ENCODE results near the gene ITIH2. TPM values are rescaled to one million over a fixed set of nuclear protein-coding genes. Genes with fewer than 3 reads are reported as not detected.

Gene ITIH2
- total and polyA plus RNA-seq, 3 experiments from 2014 or later = not detected

- H3K36me3 ChIP-seq (ENCODE audit: insufficient read depth, low read length) = no peaks in the 10 kb centered on the region
- no peaks in the 10 kb centered on the region for H3K9me3 ChIP-seq (ENCODE audit: low read length)
- H3K4me3 Mint-ChIP-seq = no peak overlapping the region
- no peak overlapping the region for H3K27ac Mint-ChIP-seq
- H3K27me3 ChIP-seq (ENCODE audit: insufficient read depth, low read length, poor library complexity, severe bottlenecking) = no peaks in the 10 kb centered on the region
- peak overlapping the region; percentile 77 for H3K27ac ChIP-seq (ENCODE audit: low read depth, low read length)
- CTCF ChIA-PET = interaction anchor here (1.1 to 1.9 kb wide), 3 partner anchors 9 to 262 kb away, joined by 3 to 12 read pairs (median 4); partner anchors contain the start of gene TAF3
- peaks cover 43% of the 10 kb centered on the region for H3K4me1 ChIP-seq (ENCODE audit: insufficient read depth, low read length)
- H3K4me3 ChIP-seq (ENCODE audit: low read length) = peak overlapping the region; percentile 86
- POLR2A ChIA-PET = interaction anchor here (0.5 to 2.2 kb wide), 3 partner anchors 10 to 1898 kb away, joined by 3 to 39 read pairs (median 4); partner anchors contain the start of genes ANKRD16, FBH1 and TAF3
- no peaks in the 10 kb centered on the region for H3K9me3 Mint-ChIP-seq
- no peaks in the 10 kb centered on the region for H3K27me3 Mint-ChIP-seq
- H3K36me3 Mint-ChIP-seq = peaks cover 0 to 33% (median 8%) of the 10 kb centered on the region in 3 donors
- H3K4me1 Mint-ChIP-seq = peaks cover 61 to 68% (median 66%) of the 10 kb centered on the region in 3 donors
- DNase-seq = no peak
These were observed 84.2 kb downstream of the ITIH2 start for GRCh38 chr10:7787150-7787856.

GRCh38 chr10:7787857-7788638 lies 84.9 kb downstream of the ITIH2 start, which contains the start of the genes ATP5F1C and KIN:
Gene ATP5F1C (plus strand): TSS chr10:7788177. CDS start chr10:7788208, 31 bp downstream.
Gene KIN (minus strand): TSS chr10:7787993. CDS start chr10:7787933, 60 bp downstream.
- Mint-ChIP-seq H3K9me3 (no peaks in the 10 kb centered on the region), H3K27me3 (no peaks in the 10 kb centered on the region), H3K27ac (peak within 1 kb of the TSS in 1 of 8 donors; percentile 84), H3K4me1 (peaks cover 66 to 70% (median 70%) of the 10 kb centered on the region in 3 donors), H3K4me3 (no peak within 1 kb of the TSS), H3K36me3 (peaks cover 0 to 38% (median 8%) of the 10 kb centered on the region in 3 donors)
- peak; percentile 97 to 98 (median 97) for DNase-seq
- Histone ChIP-seq H3K36me3 (ENCODE audit: insufficient read depth, low read length) (no peaks in the 10 kb centered on the region), H3K4me1 (ENCODE audit: insufficient read depth, low read length) (peaks cover 47% of the 10 kb centered on the region), H3K4me3 (ENCODE audit: low read length) (peak within 1 kb of the TSS; percentile 86), H3K27ac (ENCODE audit: low read depth, low read length) (peak within 1 kb of the TSS; percentile 77), H3K27me3 (ENCODE audit: insufficient read depth, low read length, poor library complexity, severe bottlenecking) (no peaks in the 10 kb centered on the region), H3K9me3 (ENCODE audit: low read length) (no peaks in the 10 kb centered on the region)
- CTCF ChIA-PET = interaction anchor here (1.1 to 1.9 kb wide), 3 partner anchors 8 to 262 kb away, joined by 3 to 12 read pairs (median 4); partner anchors contain the start of gene TAF3
- POLR2A ChIA-PET = interaction anchor here (0.5 to 2.2 kb wide), 4 partner anchors 9 to 1898 kb away, joined by 3 to 39 read pairs (median 4); partner anchors contain the start of genes ANKRD16, FBH1 and TAF3

GRCh38 chr10:7788639-7789286 lies 85.6 kb downstream of the ITIH2 start:
- ChIA-PET CTCF (interaction anchor here (1.9 kb wide), 1 partner anchor 29 kb away, joined by 12 read pairs; the partner anchor contains the start of gene TAF3), POLR2A (interaction anchor here (0.6 to 2.2 kb wide), 3 partner anchors 8 to 1899 kb away, joined by 3 to 39 read pairs (median 4); partner anchors contain the start of genes ANKRD16, FBH1 and TAF3)
- Mint-ChIP-seq H3K4me3 (no peak overlapping the region), H3K4me1 (peaks cover 64 to 70% (median 70%) of the 10 kb centered on the region in 3 donors), H3K9me3 (no peaks in the 10 kb centered on the region), H3K36me3 (peaks cover 0 to 36% (median 8%) of the 10 kb centered on the region in 3 donors), H3K27ac (peak overlapping the region in 1 of 8 donors; percentile 84), H3K27me3 (no peaks in the 10 kb centered on the region)
- Histone ChIP-seq H3K27me3 (ENCODE audit: insufficient read depth, low read length, poor library complexity, severe bottlenecking) (no peaks in the 10 kb centered on the region), H3K27ac (ENCODE audit: low read depth, low read length) (peak overlapping the region; percentile 77), H3K4me3 (ENCODE audit: low read length) (peak overlapping the region; percentile 86), H3K4me1 (ENCODE audit: insufficient read depth, low read length) (peaks cover 47% of the 10 kb centered on the region), H3K9me3 (ENCODE audit: low read length) (no peaks in the 10 kb centered on the region), H3K36me3 (ENCODE audit: insufficient read depth, low read length) (no peaks in the 10 kb centered on the region)
- DNase-seq = peak in 2 of 5 donors; percentile 16 to 48

- peak overlapping the region in 2 of 8 donors; percentile 52 to 59 for H3K27ac Mint-ChIP-seq
- no peaks in the 10 kb centered on the region for H3K27me3 Mint-ChIP-seq
- ChIA-PET CTCF (no interaction called here), POLR2A (interaction anchor here (0.9 kb wide), 1 partner anchor 28 kb away, joined by 3 read pairs; no protein-coding TSS in a partner anchor)
- Histone ChIP-seq H3K4me1 (ENCODE audit: insufficient read depth, low read length) (peaks cover 52% of the 10 kb centered on the region), H3K9me3 (ENCODE audit: low read length) (no peaks in the 10 kb centered on the region), H3K27ac (ENCODE audit: low read depth, low read length) (no peak overlapping the region), H3K4me3 (ENCODE audit: low read length) (peak overlapping the region; percentile 86), H3K36me3 (ENCODE audit: insufficient read depth, low read length) (no peaks in the 10 kb centered on the region), H3K27me3 (ENCODE audit: insufficient read depth, low read length, poor library complexity, severe bottlenecking) (no peaks in the 10 kb centered on the region)
- DNase-seq = no peak
- H3K4me3 Mint-ChIP-seq = no peak overlapping the region
- H3K4me1 Mint-ChIP-seq = peaks cover 66 to 71% (median 70%) of the 10 kb centered on the region in 3 donors
- H3K9me3 Mint-ChIP-seq = no peaks in the 10 kb centered on the region
- peaks cover 0 to 39% (median 8%) of the 10 kb centered on the region in 3 donors for H3K36me3 Mint-ChIP-seq
These were observed 86.3 kb downstream of the ITIH2 start for GRCh38 chr10:7789390-7789789.

GRCh38 chr10:7792541-7792940 lies 89.4 kb downstream of the ITIH2 start:
- Mint-ChIP-seq H3K4me3 (peak overlapping the region in 3 of 7 donors; percentile 6 to 78 (median 24)), H3K27me3 (no peaks in the 10 kb centered on the region), H3K36me3 (peaks cover 6 to 55% (median 18%) of the 10 kb centered on the region in 3 donors), H3K27ac (peak overlapping the region in 4 of 8 donors; percentile 11 to 59 (median 47)), H3K9me3 (no peaks in the 10 kb centered on the region), H3K4me1 (peaks cover 73 to 86% (median 84%) of the 10 kb centered on the region in 3 donors)
- POLR2A ChIA-PET = interaction anchor here (0.5 to 1.4 kb wide), 2 partner anchors 15 to 26 kb away, joined by 4 to 6 read pairs; partner anchors contain the start of gene TAF3
- CTCF ChIA-PET = interaction anchor here (1.1 kb wide), 1 partner anchor 26 kb away, joined by 3 read pairs; the partner anchor contains the start of gene TAF3
- DNase-seq = no peak
- Histone ChIP-seq H3K4me1 (ENCODE audit: insufficient read depth, low read length) (peaks cover 46% of the 10 kb centered on the region), H3K27me3 (ENCODE audit: insufficient read depth, low read length, poor library complexity, severe bottlenecking) (no peaks in the 10 kb centered on the region), H3K9me3 (ENCODE audit: low read length) (no peaks in the 10 kb centered on the region), H3K27ac (ENCODE audit: low read depth, low read length) (no peak overlapping the region), H3K36me3 (ENCODE audit: insufficient read depth, low read length) (peaks cover 8% of the 10 kb centered on the region), H3K4me3 (ENCODE audit: low read length) (no peak overlapping the region)

GRCh38 chr10:7794251-7795026 lies 91.3 kb downstream of the ITIH2 start:
- no peaks in the 10 kb centered on the region for H3K27me3 Mint-ChIP-seq
- POLR2A ChIA-PET = no interaction called here

More at GRCh38 chr10:7794251-7795026, 91.3 kb downstream of the ITIH2 start:
- H3K9me3 ChIP-seq (ENCODE audit: low read length) = no peaks in the 10 kb centered on the region
- Mint-ChIP-seq H3K27ac (peak overlapping the region in 6 of 8 donors; percentile 10 to 64 (median 29)), H3K4me1 (peaks cover 63 to 76% (median 74%) of the 10 kb centered on the region in 3 donors), H3K4me3 (peak overlapping the region in 1 of 7 donors; percentile 13), H3K9me3 (no peaks in the 10 kb centered on the region), H3K36me3 (peaks cover 6 to 67% (median 18%) of the 10 kb centered on the region in 3 donors)
- H3K36me3 ChIP-seq (ENCODE audit: insufficient read depth, low read length) = peaks cover 14% of the 10 kb centered on the region
- CTCF ChIA-PET = no interaction called here
- no peak overlapping the region for H3K4me3 ChIP-seq (ENCODE audit: low read length)
- H3K27me3 ChIP-seq (ENCODE audit: insufficient read depth, low read length, poor library complexity, severe bottlenecking) = no peaks in the 10 kb centered on the region
- DNase-seq = no peak
- no peak overlapping the region for H3K27ac ChIP-seq (ENCODE audit: low read depth, low read length)
- H3K4me1 ChIP-seq (ENCODE audit: insufficient read depth, low read length) = peaks cover 36% of the 10 kb centered on the region
